Measurements from ENCODE around the gene PARD3.
"Not testable (repeated sequence)": the region's sequence is repeated elsewhere in the genome, so short reads cannot be mapped to it uniquely, and the experiment has no call there.

PARD3 gene

DNA sequence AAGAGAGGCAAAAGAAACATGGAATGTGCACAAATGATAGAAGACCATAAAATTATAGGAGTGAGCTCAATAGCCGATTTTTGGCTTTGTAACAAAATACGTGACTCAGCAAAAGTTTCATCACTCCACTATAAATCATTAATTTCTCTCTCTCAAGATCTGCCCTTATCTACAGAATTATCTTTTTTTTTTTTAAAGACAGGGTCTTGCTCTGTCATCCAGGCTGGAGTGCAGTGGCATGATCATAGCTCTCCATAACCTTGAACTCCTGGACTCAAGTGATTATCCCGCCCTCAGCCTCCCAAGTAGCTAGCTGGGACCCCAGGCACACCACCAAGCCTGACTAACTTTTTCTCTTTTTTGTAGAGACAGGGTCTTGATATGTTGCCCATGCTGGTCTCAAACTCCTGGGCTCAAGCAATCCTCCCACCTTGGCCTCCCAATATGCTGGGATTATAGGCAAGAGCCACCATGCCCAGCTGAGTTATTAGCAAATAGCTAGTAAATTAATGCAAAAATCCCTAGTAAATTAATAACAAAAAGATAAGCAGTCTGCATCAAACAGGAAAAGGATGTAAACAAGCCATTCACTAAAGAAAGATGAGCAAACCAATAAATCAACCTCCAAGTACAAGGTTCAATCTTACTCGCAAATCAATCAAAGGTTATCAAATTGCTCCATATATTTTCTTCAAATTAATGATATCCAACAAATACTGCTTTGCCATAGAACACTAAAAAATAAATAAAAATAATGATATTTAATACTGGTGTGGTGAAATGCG, 450.7 kb downstream of the PARD3 start:
- no peak for DNase-seq

GRCh38 chr10:34360984-34361383, 454.1 kb downstream of the PARD3 start:
- DNase-seq: no peak

DNA sequence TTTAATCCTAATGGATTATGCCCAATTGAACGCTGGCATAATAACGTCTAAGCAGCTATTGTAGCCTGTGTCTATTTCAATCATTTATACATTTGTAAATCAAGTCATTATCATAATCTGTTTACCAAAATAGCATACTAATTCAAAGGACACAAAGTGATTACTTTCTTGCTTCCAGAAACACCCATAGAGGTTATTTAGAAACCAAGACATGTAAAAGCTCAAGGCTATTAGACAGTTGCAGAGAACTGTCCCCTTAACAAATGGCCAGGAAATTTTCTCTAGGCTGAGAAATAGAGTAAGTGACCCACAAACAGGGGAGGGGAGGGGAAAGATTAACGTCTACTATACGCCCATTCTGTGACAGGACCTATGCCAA, 455.7 kb downstream of the PARD3 start:
- DNase-seq: no peak

DNA sequence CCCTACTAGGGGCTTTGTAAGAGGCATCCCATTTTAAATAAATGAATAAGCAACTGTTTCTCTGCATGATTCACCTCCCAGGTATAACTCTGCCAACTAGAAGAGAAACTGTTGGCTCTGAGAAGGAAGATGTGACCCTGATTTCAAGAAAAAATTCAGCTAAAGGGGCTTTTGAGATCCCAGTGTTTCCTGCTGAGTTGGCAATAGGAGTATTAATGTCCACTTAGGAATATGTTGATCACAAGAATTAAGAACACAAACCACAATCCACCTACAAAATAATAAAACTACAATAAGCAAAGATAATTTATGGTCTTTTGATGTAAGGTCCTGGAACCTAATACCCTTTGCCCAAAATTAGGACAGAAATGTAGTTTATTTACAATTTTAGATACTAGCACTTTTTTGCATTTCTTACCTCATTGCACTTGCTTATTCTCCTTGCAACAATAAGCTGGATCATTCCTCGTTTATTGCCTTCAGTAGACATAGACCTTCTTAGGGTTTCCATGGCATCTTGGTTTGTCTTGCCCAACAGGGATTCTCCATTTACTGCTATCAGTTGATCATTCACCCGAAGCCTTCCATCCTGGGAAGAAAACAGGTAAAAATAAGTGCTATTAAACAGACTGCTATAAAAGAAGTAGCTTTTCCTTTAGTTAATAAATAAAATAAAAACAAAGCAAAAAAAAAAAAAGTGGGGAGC, 456.2 kb downstream of the PARD3 start:
- no peak for DNase-seq

GRCh38 chr10:34356463-34356862, 458.6 kb downstream of the PARD3 start:
- no peak for DNase-seq

GRCh38 chr10:34353530-34353929, 461.6 kb downstream of the PARD3 start:
- DNase-seq: not testable (repeated sequence)

DNA sequence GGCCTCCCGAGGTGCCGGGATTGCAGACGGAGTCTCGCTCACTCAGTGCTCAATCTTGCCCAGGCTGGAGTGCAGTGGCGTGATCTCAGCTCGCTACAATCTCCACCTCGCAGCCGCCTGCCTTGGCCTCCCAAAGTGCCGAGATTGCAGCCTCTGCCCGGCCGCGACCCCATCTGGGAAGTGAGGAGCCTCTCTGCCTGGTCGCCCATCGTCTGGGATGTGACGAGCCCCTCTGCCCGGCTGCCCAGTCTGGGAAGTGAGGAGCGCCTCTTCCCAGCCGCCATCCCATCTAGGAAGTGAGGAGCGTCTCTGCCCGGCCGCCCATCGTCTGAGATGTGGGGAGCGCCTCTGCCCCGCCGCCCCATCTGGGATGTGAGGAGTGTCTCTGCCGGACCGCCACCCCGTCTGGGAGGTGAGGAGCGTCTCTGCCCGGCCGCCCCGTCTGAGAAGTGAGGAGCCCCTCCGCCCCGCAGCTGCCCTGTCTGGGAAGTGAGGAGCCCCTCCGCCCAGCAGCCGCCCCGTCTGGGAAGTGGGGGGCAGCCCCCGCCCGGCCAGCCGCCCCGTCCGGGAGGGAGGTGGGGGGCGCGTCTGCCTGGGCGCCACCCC, 462.4 kb downstream of the PARD3 start:
- DNase-seq: not testable (repeated sequence)

GRCh38 chr10:34351161-34351560, 463.9 kb downstream of the PARD3 start:
- DNase-seq: no peak

DNA sequence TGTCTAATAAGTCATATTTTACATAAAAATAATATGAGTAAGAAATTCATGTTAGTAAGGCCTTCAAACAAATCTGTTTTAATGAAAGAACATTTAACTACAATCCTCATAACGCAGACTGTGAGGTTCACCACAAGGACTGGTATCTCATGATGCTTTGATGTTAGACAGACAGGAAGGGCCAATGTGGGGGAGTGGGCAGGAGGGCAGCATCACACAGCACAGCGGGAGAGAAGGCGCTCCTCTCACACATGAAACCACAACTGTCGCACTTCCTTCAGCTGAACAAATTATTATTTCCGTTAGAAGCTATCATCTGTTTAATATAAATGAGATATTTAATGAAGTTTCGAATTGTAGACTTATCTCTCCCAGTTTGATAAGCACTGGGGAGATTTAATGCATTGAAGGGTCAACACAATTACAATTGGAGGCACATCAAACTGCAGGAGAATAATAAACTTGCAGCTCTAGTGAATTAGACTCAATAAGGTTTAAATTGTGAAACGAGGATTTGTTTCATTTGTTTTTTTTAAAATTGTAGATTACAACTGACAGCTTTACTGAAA, 466.1 kb downstream of the PARD3 start:
- no peak for DNase-seq

DNA sequence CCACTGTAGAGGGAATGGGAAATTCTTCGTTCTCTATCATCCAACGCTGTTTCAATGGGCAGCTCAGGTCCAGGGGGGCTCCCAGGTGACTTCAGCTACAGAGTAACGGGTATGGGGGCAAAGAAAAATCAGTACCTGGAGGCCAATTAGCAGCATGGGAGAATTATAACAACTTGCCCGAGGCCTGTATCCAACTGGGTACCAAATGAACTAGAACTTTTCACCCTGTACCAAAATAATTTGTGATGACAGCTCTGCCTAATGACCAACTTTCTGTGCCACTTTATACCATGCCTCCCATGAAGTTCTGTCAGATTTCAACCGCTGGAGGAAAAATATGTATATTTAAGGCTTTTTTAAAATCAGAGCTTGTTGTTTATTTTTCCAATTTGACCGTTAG, 467.1 kb downstream of the PARD3 start:
- DNase-seq: no peak

GRCh38 chr10:34347131-34347530, 468.0 kb downstream of the PARD3 start:
- no peak for DNase-seq

- no peak for DNase-seq
Measured at GRCh38 chr10:34346516-34347100, 468.5 kb downstream of the PARD3 start.

GRCh38 chr10:34345383-34345782, 469.7 kb downstream of the PARD3 start:
- DNase-seq: no peak

DNA sequence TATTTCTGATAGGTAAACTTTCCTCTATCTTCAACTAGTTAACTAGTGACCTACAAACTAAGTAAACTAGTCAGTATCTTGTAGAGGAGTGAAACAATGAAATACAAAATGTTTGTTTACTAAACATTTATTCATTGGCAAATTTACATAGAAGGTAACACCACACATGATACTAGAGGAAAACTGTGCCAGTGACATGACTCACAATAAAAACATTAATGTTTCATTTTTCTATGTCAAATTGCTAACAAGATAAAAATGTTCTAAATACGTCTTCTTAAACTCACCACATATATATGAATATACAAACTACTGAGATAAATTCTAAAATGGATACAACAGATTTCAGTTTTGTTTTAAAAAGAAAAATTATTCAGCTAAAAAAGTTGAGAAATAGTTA, 471.3 kb downstream of the PARD3 start:
- DNase-seq: no peak

GRCh38 chr10:34341473-34341872, 473.6 kb downstream of the PARD3 start:
- DNase-seq: no peak

DNA sequence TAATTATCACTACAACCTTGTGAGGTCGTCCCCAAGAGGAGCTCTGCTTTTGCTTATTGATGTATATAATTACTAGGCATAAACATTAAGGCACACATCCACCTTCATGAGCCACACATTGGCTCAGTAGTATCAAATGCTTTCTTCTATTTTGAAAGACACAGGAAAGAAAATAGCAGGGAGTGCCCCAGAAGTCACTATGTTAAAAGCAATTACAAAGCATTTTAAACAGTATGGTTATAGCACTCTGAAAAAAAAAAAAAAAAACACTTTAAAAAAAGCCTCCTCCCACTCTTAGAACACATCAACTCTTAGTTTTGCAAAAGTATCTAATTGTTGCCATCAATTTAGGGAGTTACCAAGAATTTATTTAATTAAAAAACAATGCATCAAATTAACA, 474.2 kb downstream of the PARD3 start:
- no peak for DNase-seq

DNA sequence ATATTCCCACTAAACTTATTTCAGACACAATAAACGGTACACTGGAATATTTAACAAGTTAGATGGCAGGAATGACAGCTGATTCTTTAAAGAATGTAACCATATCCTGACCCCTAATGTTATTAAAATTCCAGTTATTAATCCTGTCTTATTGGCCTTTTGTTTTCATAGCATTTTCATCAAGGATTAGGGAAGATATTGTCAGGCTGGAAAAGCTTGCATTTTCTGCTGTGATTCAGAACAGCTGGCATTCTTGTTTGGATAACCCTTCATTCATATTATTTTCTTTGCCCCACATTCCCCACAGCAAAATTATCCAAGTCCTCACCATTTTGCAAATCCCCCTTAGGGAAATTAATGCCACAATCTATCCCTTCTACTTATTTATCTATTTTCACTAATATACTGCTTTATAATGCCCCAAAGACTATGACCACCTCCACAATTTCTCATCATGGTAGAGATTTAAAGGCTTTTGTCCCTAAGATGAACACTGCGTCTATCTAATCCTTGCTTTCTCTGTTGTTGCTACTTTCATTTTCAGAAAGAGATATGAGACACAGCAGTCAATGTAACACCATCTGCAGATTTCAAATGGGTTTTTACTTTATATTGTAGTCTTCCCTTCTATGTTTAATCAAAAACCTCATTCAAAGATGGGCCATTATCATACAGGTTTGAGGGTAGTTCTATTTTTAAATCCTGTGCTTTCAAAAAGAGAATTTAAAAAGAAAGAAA, 475.1 kb downstream of the PARD3 start:
- DNase-seq: no peak

GRCh38 chr10:34337917-34338316, 477.2 kb downstream of the PARD3 start:
- DNase-seq: no peak

GRCh38 chr10:34335960-34336690, 479.0 kb downstream of the PARD3 start:
- DNase-seq: no peak

GRCh38 chr10:34334908-34335307, 480.2 kb downstream of the PARD3 start:
- no peak for DNase-seq

DNA sequence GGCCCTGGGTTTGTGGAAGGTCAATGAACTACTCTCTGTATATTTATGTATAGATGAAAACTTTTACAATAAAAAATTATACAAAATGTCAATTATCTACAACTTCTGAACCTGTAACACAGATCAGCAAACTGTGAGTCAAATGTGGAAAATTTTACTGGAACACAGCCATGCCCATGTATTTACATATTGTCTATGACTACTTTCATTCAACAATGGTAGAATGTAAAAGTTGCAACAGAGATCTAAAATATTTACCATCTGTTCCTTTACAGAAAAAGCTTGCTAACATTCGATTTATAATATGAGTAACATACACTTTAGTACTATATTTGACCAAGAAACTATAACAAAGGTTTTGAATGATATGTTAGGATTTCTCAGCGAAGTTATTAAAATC, 481.6 kb downstream of the PARD3 start:
- DNase-seq: no peak

DNA sequence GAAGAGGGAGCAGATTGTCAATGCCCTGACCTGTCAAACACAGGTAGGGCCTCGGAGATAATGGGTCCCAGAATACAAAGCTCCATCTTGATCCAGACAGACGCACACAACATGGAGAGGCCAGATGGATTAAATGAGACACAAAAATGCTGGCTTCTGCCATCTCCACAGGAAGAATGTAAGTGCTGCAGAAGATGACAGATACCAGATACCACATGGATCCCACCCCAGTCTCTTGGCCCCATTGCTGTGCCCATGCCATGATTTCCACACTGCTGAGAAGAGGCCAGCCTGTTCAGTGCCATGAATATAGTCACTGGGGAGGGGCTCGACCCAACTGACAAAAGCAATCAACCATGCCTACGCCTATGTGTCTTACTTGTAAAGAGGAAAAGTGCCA, 487.9 kb downstream of the PARD3 start:
- DNase-seq: no peak

All from activated CD4-positive, alpha-beta T cell treated with anti-CD3 and anti-CD28 coated beads for 1 hour (primary cell).